Subcutaneous abdominal adipose tissue (tissue), 5 donors: ENCODE data around the gene UBE2D2.
"Not testable (repeated sequence)": the region's sequence is repeated elsewhere in the genome, so short reads cannot be mapped to it uniquely, and the experiment has no call there.

Experiments used
- H3K27ac ChIP-seq: one replicate; pipeline ENCODE4 v1.7.0; 2013; ENCODE audit warnings: low read depth, mild to moderate bottlenecking, inconsistent platforms, low read length, moderate library complexity
- H3K27me3 ChIP-seq, 5 donors: one replicate each; pipeline ENCODE4 v1.7.0; 2013; ENCODE audit warnings: low read length in 5 of 5, inconsistent platforms in 1 of 5; ENCODE audit not compliant: control insufficient read depth in 5 of 5, insufficient read depth in 4 of 5
- H3K36me3 ChIP-seq, 5 donors: one replicate each; pipeline ENCODE4 v1.7.0; 2013; ENCODE audit warnings: low read length in 5 of 5; ENCODE audit not compliant: control insufficient read depth in 5 of 5, insufficient read depth in 5 of 5
- H3K4me1 ChIP-seq, 5 donors: one replicate each; pipeline ENCODE4 v1.7.0; 2013; ENCODE audit warnings: low read length in 5 of 5, mild to moderate bottlenecking in 3 of 5, moderate library complexity in 1 of 5; ENCODE audit not compliant: control insufficient read depth in 5 of 5, insufficient read depth in 5 of 5
- H3K4me3 ChIP-seq, 5 donors: one replicate each; pipeline ENCODE4 v1.7.0; 2013; ENCODE audit warnings: low read length in 5 of 5, low read depth in 1 of 5
- H3K9ac ChIP-seq, 5 donors: one replicate each; pipeline ENCODE4 v1.7.0; 2013; ENCODE audit warnings: low read length in 5 of 5, mild to moderate bottlenecking in 4 of 5, moderate library complexity in 3 of 5
- H3K9me3 ChIP-seq, 5 donors: one replicate each; pipeline ENCODE4 v1.7.0; 2013; ENCODE audit warnings: low read length in 5 of 5; ENCODE audit not compliant: control insufficient read depth in 5 of 5
- donor health status: healthy.
- donor health status: healthy.
- donor health status: healthy.
- donor health status: healthy.
- donor health status: healthy.

Gene UBE2D2

GRCh38 chr5:139588116-139588515 is 27.0 kb downstream of the UBE2D2 start:
- H3K9ac ChIP-seq, H3K27ac ChIP-seq: not testable (repeated sequence)

GRCh38 chr5:139588962-139589361 is 27.8 kb downstream of the UBE2D2 start:
- Histone ChIP-seq H3K27me3 (no peaks in the 10 kb centered on the region), H3K4me3 (no peak overlapping the region), H3K36me3 (peaks cover 0 to 9% (median 0%) of the 10 kb centered on the region in 5 donors), H3K27ac (no peak overlapping the region), H3K9ac (no peak overlapping the region), H3K9me3 (no peaks in the 10 kb centered on the region), H3K4me1 (no peaks in the 10 kb centered on the region)

More at GRCh38 chr5:139588116-139588515, 27.0 kb downstream of the UBE2D2 start:
- H3K9me3 ChIP-seq, H3K36me3 ChIP-seq, H3K4me1 ChIP-seq, H3K4me3 ChIP-seq, H3K27me3 ChIP-seq: not testable (repeated sequence)

GRCh38 chr5:139592289-139592688 is 31.1 kb downstream of the UBE2D2 start:
- no peaks in the 10 kb centered on the region for H3K9me3 ChIP-seq
- no peaks in the 10 kb centered on the region for H3K4me1 ChIP-seq
- no peak overlapping the region for H3K9ac ChIP-seq
- H3K36me3 ChIP-seq: no peaks in the 10 kb centered on the region
- H3K27ac ChIP-seq: no peak overlapping the region
- H3K4me3 ChIP-seq: no peak overlapping the region
- no peaks in the 10 kb centered on the region for H3K27me3 ChIP-seq

GRCh38 chr5:139593076-139593475 is 31.9 kb downstream of the UBE2D2 start:
- H3K9me3 ChIP-seq, H3K36me3 ChIP-seq, H3K4me3 ChIP-seq, H3K27ac ChIP-seq, H3K9ac ChIP-seq, H3K27me3 ChIP-seq, H3K4me1 ChIP-seq: not testable (repeated sequence)

GRCh38 chr5:139593716-139594319 is 32.7 kb downstream of the UBE2D2 start:
- Histone ChIP-seq H3K36me3 (no peaks in the 10 kb centered on the region), H3K27ac (no peak overlapping the region), H3K4me1 (no peaks in the 10 kb centered on the region), H3K27me3 (no peaks in the 10 kb centered on the region), H3K9ac (no peak overlapping the region), H3K4me3 (no peak overlapping the region), H3K9me3 (peaks cover 0 to 2% (median 0%) of the 10 kb centered on the region in 5 donors)

- H3K27ac ChIP-seq: no peak overlapping the region
- H3K4me3 ChIP-seq: no peak overlapping the region
- H3K36me3 ChIP-seq: peaks cover 0 to 19% (median 13%) of the 10 kb centered on the region in 5 donors
- no peak overlapping the region for H3K9ac ChIP-seq
- H3K27me3 ChIP-seq: no peaks in the 10 kb centered on the region
- H3K9me3 ChIP-seq: peaks cover 0 to 2% (median 0%) of the 10 kb centered on the region in 5 donors
- H3K4me1 ChIP-seq: no peaks in the 10 kb centered on the region
Measured at GRCh38 chr5:139597134-139597533, 36.0 kb downstream of the UBE2D2 start.

- not testable (repeated sequence) for H3K9me3 ChIP-seq, H3K27me3 ChIP-seq, H3K4me1 ChIP-seq, H3K4me3 ChIP-seq, H3K9ac ChIP-seq, H3K27ac ChIP-seq
- H3K36me3 ChIP-seq: peaks cover 6 to 26% (median 22%) of the 10 kb centered on the region in 5 donors
Measured at GRCh38 chr5:139598601-139598965, 37.4 kb downstream of the UBE2D2 start.

- Histone ChIP-seq H3K36me3 (peaks cover 6 to 26% (median 22%) of the 10 kb centered on the region in 5 donors), H3K4me3 (no peak overlapping the region), H3K27me3 (no peaks in the 10 kb centered on the region), H3K9me3 (peaks cover 0 to 2% (median 0%) of the 10 kb centered on the region in 5 donors), H3K9ac (no peak overlapping the region), H3K27ac (no peak overlapping the region), H3K4me1 (no peaks in the 10 kb centered on the region)
Measured at GRCh38 chr5:139600336-139600949, 39.3 kb downstream of the UBE2D2 start.

GRCh38 chr5:139601429-139601828 is 40.3 kb downstream of the UBE2D2 start:
- H3K27ac ChIP-seq: no peak overlapping the region
- H3K36me3 ChIP-seq: peaks cover 6 to 26% (median 22%) of the 10 kb centered on the region in 5 donors
- no peaks in the 10 kb centered on the region for H3K27me3 ChIP-seq
- H3K4me1 ChIP-seq: no peaks in the 10 kb centered on the region
- no peak overlapping the region for H3K4me3 ChIP-seq
- H3K9me3 ChIP-seq: peaks cover 0 to 2% (median 0%) of the 10 kb centered on the region in 5 donors
- H3K9ac ChIP-seq: no peak overlapping the region

- not testable (repeated sequence) for H3K27ac ChIP-seq, H3K4me1 ChIP-seq, H3K4me3 ChIP-seq, H3K9ac ChIP-seq, H3K27me3 ChIP-seq, H3K9me3 ChIP-seq
- peaks cover 6 to 26% (median 22%) of the 10 kb centered on the region in 5 donors for H3K36me3 ChIP-seq
Measured at GRCh38 chr5:139601948-139602347, 40.8 kb downstream of the UBE2D2 start.
